Sigmoid colon (tissue), 7 donors: Measurements from ENCODE around the gene KLF5. TPM values are rescaled to one million over a fixed set of nuclear protein-coding genes. Genes with fewer than 3 reads are reported as not detected.
"Not testable (repeated sequence)": the region's sequence is repeated elsewhere in the genome, so short reads cannot be mapped to it uniquely, and the experiment has no call there.

ENCODE experiments used
- DNase-seq: peaks from one replicate; pipeline ENCODE4 v3.0.0-alpha.2; 2019
- H3K27ac ChIP-seq, 4 donors: fragments of 200-600 bp; sonication (generic); one replicate each; pipeline ENCODE4 v1.5.1; 2016 to 2019; ENCODE audit warnings: mild to moderate bottlenecking in 1 of 4
- H3K27me3 ChIP-seq, 3 donors: fragments of 200-600 bp; sonication (generic); one replicate each; pipeline ENCODE4 v1.5.1; 2019; ENCODE audit warnings: mild to moderate bottlenecking in 1 of 3
- H3K36me3 ChIP-seq, 4 donors: fragments of 200-600 bp; sonication (generic); one replicate each; pipeline ENCODE4 v1.5.1; 2016 to 2019
- H3K4me1 ChIP-seq, 4 donors: fragments of 200-600 bp; sonication (generic); one replicate each; pipeline ENCODE4 v1.5.1; 2017 to 2019
- H3K4me3 ChIP-seq, 4 donors: fragments of 200-600 bp; sonication (generic); one replicate each; pipeline ENCODE4 v1.5.1; 2017 to 2019; ENCODE audit warnings: mild to moderate bottlenecking in 2 of 4, moderate library complexity in 1 of 4
- H3K9me3 ChIP-seq, 4 donors: fragments of 200-600 bp in 3 of 4; sonication (generic) in 3 of 4; one replicate each; pipeline versions ENCODE4 v1.5.1 to v1.6.1; 2013 to 2019
- EP300 ChIP-seq, 4 donors: sonication (generic); formaldehyde crosslinking; IDR thresholded peaks; one replicate each; pipeline ENCODE4 v1.6.1; 2017; ENCODE audit warnings: antibody characterized with exemption in 4 of 4
- POLR2A ChIP-seq, 2 donors: fragments of 450-650 bp; IDR thresholded peaks; one replicate each; pipeline ENCODE4 v1.6.1; 2016; ENCODE audit warnings: antibody characterized with exemption in 2 of 2, mild to moderate bottlenecking in 2 of 2, moderate library complexity in 2 of 2
- POLR2AphosphoS5 ChIP-seq, 4 donors: sonication (generic); formaldehyde crosslinking; IDR thresholded peaks; one replicate each; pipeline ENCODE4 v1.6.1; 2017; ENCODE audit warnings: antibody characterized with exemption in 4 of 4
- WGBS, 2 donors: extraction: QIAGEN DNeasy Blood & Tissue Kit; methylation state at CpG; one replicate each; pipeline ENCODE4 v1.1.7; 2013; 5-methylcytosine and 5-hydroxymethylcytosine counted together
- intact Hi-C: fragments of 100-400 bp; cut with DNase I; formaldehyde crosslinking; loops from one replicate; pipeline ENCODE4 v1.15.1; 2023
- polyA plus RNA-seq, 3 donors: library from polyadenylated mRNA; stranded (reverse); fragments of 200-250 nt; gene quantifications; one replicate each; pipeline ENCODE4 v1.2.3, GENCODE V29; 2013
- total RNA-seq, 4 donors: library from RNA; depleted of rRNA; stranded (reverse); fragments of >200 nt; gene quantifications; one replicate each; pipeline ENCODE4 v1.1.0, GENCODE V29; 2016
- TF ChIP-seq, protein P1 (sequence below), 4 experiments: fragments of 450-650 bp in 3 of 4; fragments of 200-600 bp in 1 of 4; IDR thresholded peaks; one replicate each; pipeline ENCODE4 v1.5.1; 2016 to 2019; ENCODE audit warnings: antibody characterized with exemption in 4 of 4, mild to moderate bottlenecking in 3 of 4, moderate library complexity in 2 of 4
- donor health status: healthy with polysubstance abuse.
- donor health status: Bipolar disorder and iron deficiency.
- donor health status: healthy.

KLF5 gene
- total and polyA plus RNA-seq, 7 donors, result 2.3 to 169 (median 3.6) TPM

DNA sequence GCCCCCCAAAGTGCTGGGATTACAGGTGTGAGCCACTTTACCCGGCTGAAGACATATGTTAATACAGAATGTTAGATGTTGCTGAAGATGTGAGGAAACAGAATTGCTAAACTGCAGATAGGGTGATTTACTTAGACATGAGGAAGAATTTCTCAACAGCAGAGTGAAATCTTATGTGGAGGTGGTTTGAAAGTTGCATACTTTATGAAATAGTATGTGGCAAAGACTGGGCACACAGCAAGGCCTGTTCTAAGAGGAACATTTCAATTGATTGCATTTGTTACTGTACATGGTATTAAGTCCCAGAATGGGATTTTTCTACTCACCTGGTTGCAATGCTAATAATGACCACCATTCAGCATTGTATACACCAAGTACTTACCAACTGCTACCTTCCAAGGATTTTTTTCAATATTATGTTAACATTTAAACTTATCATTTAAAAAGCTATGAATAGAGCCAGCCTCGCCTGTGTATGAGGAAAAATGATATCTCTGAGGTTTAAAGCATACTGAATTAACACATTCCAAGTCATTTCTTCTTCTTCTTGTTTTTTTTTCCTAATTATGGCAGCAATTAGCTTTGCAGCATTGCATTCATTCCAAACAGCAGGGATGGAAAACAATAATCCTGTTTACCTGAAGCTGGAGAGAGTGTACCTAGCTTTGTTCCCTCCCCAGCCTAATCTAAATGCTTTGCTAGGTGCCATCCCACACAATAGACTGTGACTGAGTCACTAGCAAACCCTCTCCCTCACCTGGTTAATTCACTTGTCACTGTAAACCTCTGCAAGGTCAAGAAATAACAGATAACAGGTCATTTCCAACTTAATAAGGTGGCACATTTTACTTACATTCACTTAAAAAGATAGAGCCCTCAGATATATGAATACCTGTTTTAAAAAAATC, 19.4 kb upstream of the KLF5 start:
- intact Hi-C loops, result no loop called here
- Histone ChIP-seq H3K4me1 (no peaks in the 10 kb centered on the region), H3K4me3 (no peak overlapping the region), H3K36me3 (no peaks in the 10 kb centered on the region), H3K9me3 (no peaks in the 10 kb centered on the region), H3K27ac (no peak overlapping the region), H3K27me3 (no peaks in the 10 kb centered on the region)
- WGBS, 2 donors, result 50 to 72% methylated on average over 2 of the region's 2 CpGs
- TF ChIP-seq POLR2AphosphoS5 (IDR thresholded peaks at IDR 0.05) (no peak), EP300 (IDR thresholded peaks at IDR 0.05) (no peak), POLR2A (IDR thresholded peaks at IDR 0.05) (no peak)
- TF ChIP-seq, protein P1, sequence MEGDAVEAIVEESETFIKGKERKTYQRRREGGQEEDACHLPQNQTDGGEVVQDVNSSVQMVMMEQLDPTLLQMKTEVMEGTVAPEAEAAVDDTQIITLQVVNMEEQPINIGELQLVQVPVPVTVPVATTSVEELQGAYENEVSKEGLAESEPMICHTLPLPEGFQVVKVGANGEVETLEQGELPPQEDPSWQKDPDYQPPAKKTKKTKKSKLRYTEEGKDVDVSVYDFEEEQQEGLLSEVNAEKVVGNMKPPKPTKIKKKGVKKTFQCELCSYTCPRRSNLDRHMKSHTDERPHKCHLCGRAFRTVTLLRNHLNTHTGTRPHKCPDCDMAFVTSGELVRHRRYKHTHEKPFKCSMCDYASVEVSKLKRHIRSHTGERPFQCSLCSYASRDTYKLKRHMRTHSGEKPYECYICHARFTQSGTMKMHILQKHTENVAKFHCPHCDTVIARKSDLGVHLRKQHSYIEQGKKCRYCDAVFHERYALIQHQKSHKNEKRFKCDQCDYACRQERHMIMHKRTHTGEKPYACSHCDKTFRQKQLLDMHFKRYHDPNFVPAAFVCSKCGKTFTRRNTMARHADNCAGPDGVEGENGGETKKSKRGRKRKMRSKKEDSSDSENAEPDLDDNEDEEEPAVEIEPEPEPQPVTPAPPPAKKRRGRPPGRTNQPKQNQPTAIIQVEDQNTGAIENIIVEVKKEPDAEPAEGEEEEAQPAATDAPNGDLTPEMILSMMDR (IDR thresholded peaks at IDR 0.05), result no peak
- DNase-seq, result no peak

DNA sequence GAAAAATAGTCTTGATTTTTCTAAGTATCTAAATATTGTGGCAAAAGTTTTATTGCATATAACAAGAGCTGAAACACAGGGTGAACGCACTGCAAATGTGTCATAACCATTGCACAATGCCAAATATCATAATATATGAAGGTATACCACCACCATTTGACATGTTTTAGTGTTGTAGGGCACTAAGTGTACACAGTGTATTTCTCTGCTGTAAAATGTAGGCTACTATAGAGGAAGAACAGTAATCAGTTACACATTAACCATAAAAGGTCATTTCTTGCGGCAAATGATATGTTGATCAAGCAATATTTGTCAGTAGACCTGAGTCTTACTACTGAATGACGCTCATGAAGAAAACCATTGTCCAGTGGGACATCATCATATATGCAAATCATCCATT, 18.3 kb upstream of the KLF5 start:
- Histone ChIP-seq H3K27ac (no peak overlapping the region), H3K4me3 (no peak overlapping the region), H3K4me1 (no peaks in the 10 kb centered on the region), H3K9me3 (no peaks in the 10 kb centered on the region), H3K27me3 (no peaks in the 10 kb centered on the region), H3K36me3 (no peaks in the 10 kb centered on the region)
- WGBS, 2 donors, result 18 to 73% methylated on average over 3 of the region's 3 CpGs
- DNase-seq, result no peak
- TF ChIP-seq, protein P1 (IDR thresholded peaks at IDR 0.05), result no peak
- no peak for TF ChIP-seq POLR2A (IDR thresholded peaks at IDR 0.05)
- no peak for TF ChIP-seq EP300 (IDR thresholded peaks at IDR 0.05)
- no peak for TF ChIP-seq POLR2AphosphoS5 (IDR thresholded peaks at IDR 0.05)
- intact Hi-C loops, result no loop called here

DNA sequence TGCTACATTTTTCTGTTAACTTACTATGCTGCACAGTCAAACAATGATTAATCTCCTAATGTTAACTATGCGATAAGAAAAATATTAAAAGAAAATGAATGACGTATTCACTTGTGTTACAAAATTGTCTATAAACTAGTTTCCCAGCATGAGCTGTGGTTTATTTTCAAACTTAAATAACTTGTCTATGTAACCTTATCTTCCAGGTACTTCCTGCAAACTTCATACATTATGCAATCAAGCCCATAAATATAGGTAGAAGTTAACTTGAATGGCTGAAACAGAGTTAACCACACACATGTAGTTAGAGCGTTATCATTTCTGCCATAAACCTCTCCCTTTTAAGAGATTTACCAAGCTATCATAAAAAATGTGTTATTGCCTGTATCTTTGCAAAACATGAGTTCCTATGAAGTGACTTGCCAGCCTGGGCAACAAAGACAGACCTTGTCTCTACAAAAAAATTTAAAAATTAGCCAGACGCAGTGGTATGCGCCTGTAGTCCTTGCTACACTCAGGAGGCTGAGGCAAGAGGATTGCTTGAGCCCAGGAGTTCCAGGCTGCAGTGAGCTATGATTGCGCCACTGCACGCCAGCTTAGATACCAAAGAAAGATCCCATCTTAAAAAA, 17.7 kb upstream of the KLF5 start:
- no peak for TF ChIP-seq POLR2A (IDR thresholded peaks at IDR 0.05)
- TF ChIP-seq, protein P1 (IDR thresholded peaks at IDR 0.05), result no peak
- TF ChIP-seq EP300 (IDR thresholded peaks at IDR 0.05), result no peak
- no peak for TF ChIP-seq POLR2AphosphoS5 (IDR thresholded peaks at IDR 0.05)
- H3K9me3 ChIP-seq, result no peaks in the 10 kb centered on the region
- no peak overlapping the region for H3K27ac ChIP-seq
- intact Hi-C loops, result no loop called here
- no peak for DNase-seq
- no peaks in the 10 kb centered on the region for H3K27me3 ChIP-seq
- no peaks in the 10 kb centered on the region for H3K4me1 ChIP-seq
- 13 to 52% methylated on average over 7 of the region's 7 CpGs for WGBS, 2 donors
- no peak overlapping the region for H3K4me3 ChIP-seq
- H3K36me3 ChIP-seq, result no peaks in the 10 kb centered on the region

DNA sequence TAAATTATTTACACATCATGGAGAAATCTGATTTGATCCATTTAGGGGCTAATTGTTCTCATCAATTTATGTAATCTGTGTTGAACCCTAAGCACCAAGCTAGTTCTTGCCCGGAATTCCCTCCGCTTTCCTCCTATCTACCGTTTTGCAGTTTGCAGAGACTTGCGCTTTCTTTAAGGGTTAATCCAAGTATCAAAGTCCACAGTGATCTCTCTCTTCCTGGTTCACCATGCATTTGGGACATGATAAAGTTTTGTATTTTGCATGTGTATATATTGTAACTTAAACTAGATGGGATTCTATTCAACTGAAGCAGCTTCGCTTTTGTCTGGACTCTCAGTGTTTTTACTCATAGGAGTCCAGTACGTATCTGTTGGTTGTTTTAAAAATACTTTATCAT, 13.8 kb upstream of the KLF5 start:
- WGBS, 2 donors, result 15 to 71% methylated on average over 6 of the region's 6 CpGs
- no peak overlapping the region for H3K27ac ChIP-seq

DNA sequence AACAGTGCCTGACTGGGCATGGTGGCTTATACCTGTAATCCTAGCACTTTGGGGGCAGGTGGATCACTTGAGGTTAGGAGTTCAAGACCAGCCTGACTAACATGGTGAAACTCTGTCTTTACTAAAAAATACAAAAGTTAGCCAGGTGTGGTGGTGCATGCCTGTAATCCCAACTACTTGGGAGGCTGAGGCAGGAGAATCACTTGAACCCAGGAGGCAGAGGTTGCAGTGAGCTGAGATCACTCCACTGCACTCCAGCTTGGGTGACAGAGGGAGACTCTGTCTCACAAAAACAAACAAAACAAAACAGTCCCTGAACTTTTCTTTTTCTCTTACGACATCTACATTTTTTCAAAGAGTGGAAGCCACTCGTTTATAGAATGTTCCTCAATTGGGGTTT, 10.2 kb upstream of the KLF5 start:
- WGBS, 2 donors, result 86 to 90% methylated on average over 2 of the region's 2 CpGs
- intact Hi-C loops, H3K9me3 ChIP-seq, DNase-seq, H3K27ac ChIP-seq, H3K4me1 ChIP-seq, H3K36me3 ChIP-seq, H3K4me3 ChIP-seq, H3K27me3 ChIP-seq: not testable (repeated sequence)

More for the DNA sequence above, 13.8 kb upstream of the KLF5 start:
- no peaks in the 10 kb centered on the region for H3K27me3 ChIP-seq
- intact Hi-C loops, result no loop called here
- no peak for DNase-seq
- TF ChIP-seq POLR2AphosphoS5 (IDR thresholded peaks at IDR 0.05) (no peak), POLR2A (IDR thresholded peaks at IDR 0.05) (no peak), EP300 (IDR thresholded peaks at IDR 0.05) (no peak)
- TF ChIP-seq, protein P1 (IDR thresholded peaks at IDR 0.05), result no peak
- H3K36me3 ChIP-seq, result no peaks in the 10 kb centered on the region
- no peaks in the 10 kb centered on the region for H3K4me1 ChIP-seq
- no peaks in the 10 kb centered on the region for H3K9me3 ChIP-seq
- no peak overlapping the region for H3K4me3 ChIP-seq
